ENCODE measurements around the gene TPD52L1. TPM values are rescaled to one million over a fixed set of nuclear protein-coding genes. Genes with fewer than 3 reads are reported as not detected.

Gene TPD52L1
- total and polyA plus RNA-seq, 2 experiments from 2014 or later = 22.8 to 24.0 TPM

GRCh38 chr6:125300992-125301434 lies 147.4 kb downstream of the TPD52L1 start:
- peak; percentile 7 for DNase-seq (ENCODE audit: low spot score)
- Histone ChIP-seq H3K27ac (ENCODE audit: low read depth) (peak overlapping the region; percentile 55; the same call in 1 of the 2 replicates), H4K20me1 (replicated peaks; ENCODE audit: insufficient read depth) (no peaks in the 10 kb centered on the region; the same call in 1 of the 2 replicates), H3K4me2 (peak overlapping the region; percentile 92), H3K27me3 (ENCODE audit: insufficient read depth) (no peaks in the 10 kb centered on the region), H3K36me3 (ENCODE audit: insufficient read depth) (peaks cover 32% of the 10 kb centered on the region), H3K9me2 (ENCODE audit: insufficient read depth) (peaks cover 14% of the 10 kb centered on the region), H3K4me3 (peak overlapping the region; percentile 78), H3K4me1 (ENCODE audit: insufficient read depth) (peaks cover 16% of the 10 kb centered on the region; the same call in 1 of the 2 replicates), H3K79me2 (replicated peaks; ENCODE audit: insufficient read depth) (peaks cover 16% of the 10 kb centered on the region), H3F3A (replicated peaks; ENCODE audit: low read depth) (no peaks in the 10 kb centered on the region), H2AFZ (peak overlapping the region; percentile 97)
- Mint-ChIP-seq H3K36me3 (ENCODE audit: low read depth) (peaks cover 39% of the 10 kb centered on the region), H3K9me3 (peaks cover 6% of the 10 kb centered on the region; the same call in 2 of the 3 replicates), H3K27ac (peak overlapping the region; percentile 94), H3K4me1 (peaks cover 11% of the 10 kb centered on the region), H3K4me3 (peak overlapping the region; percentile 94), H3K27me3 (ENCODE audit: insufficient read depth, low read depth, poor library complexity) (peaks cover 5% of the 10 kb centered on the region)
- TF ChIP-seq POLR2AphosphoS5 (IDR thresholded peaks at IDR 0.05; ENCODE audit: low read depth) (no peak), REST (IDR thresholded peaks at IDR 0.05; ENCODE audit: unreplicated experiment) (no peak), EZH2 (IDR thresholded peaks at IDR 0.05; ENCODE audit: low read depth, unreplicated experiment) (no peak), CREB1 (CRISPR knock-in tag; IDR thresholded peaks at IDR 0.05; ENCODE audit: low read depth) (no peak), JUNB (IDR thresholded peaks at IDR 0.05; ENCODE audit: unreplicated experiment) (no peak), ZNF331 (CRISPR knock-in tag; IDR thresholded peaks at IDR 0.05; ENCODE audit: low read depth) (no peak), ETS1 (IDR thresholded peaks at IDR 0.05) (no peak), NANOG (IDR thresholded peaks at IDR 0.05; ENCODE audit: borderline replicate concordance) (no peak), ZNF114 (CRISPR knock-in tag; IDR thresholded peaks at IDR 0.05) (no peak), STAT1 (IDR thresholded peaks at IDR 0.05; ENCODE audit: unreplicated experiment) (no peak), CTCF (conservative IDR thresholded peaks at IDR 0.05; ENCODE audit: low read depth in 2 of 2) (no peak), EZH2phosphoT487 (IDR thresholded peaks at IDR 0.05; ENCODE audit: unreplicated experiment) (no peak)
- TF ChIP-seq, protein P1, sequence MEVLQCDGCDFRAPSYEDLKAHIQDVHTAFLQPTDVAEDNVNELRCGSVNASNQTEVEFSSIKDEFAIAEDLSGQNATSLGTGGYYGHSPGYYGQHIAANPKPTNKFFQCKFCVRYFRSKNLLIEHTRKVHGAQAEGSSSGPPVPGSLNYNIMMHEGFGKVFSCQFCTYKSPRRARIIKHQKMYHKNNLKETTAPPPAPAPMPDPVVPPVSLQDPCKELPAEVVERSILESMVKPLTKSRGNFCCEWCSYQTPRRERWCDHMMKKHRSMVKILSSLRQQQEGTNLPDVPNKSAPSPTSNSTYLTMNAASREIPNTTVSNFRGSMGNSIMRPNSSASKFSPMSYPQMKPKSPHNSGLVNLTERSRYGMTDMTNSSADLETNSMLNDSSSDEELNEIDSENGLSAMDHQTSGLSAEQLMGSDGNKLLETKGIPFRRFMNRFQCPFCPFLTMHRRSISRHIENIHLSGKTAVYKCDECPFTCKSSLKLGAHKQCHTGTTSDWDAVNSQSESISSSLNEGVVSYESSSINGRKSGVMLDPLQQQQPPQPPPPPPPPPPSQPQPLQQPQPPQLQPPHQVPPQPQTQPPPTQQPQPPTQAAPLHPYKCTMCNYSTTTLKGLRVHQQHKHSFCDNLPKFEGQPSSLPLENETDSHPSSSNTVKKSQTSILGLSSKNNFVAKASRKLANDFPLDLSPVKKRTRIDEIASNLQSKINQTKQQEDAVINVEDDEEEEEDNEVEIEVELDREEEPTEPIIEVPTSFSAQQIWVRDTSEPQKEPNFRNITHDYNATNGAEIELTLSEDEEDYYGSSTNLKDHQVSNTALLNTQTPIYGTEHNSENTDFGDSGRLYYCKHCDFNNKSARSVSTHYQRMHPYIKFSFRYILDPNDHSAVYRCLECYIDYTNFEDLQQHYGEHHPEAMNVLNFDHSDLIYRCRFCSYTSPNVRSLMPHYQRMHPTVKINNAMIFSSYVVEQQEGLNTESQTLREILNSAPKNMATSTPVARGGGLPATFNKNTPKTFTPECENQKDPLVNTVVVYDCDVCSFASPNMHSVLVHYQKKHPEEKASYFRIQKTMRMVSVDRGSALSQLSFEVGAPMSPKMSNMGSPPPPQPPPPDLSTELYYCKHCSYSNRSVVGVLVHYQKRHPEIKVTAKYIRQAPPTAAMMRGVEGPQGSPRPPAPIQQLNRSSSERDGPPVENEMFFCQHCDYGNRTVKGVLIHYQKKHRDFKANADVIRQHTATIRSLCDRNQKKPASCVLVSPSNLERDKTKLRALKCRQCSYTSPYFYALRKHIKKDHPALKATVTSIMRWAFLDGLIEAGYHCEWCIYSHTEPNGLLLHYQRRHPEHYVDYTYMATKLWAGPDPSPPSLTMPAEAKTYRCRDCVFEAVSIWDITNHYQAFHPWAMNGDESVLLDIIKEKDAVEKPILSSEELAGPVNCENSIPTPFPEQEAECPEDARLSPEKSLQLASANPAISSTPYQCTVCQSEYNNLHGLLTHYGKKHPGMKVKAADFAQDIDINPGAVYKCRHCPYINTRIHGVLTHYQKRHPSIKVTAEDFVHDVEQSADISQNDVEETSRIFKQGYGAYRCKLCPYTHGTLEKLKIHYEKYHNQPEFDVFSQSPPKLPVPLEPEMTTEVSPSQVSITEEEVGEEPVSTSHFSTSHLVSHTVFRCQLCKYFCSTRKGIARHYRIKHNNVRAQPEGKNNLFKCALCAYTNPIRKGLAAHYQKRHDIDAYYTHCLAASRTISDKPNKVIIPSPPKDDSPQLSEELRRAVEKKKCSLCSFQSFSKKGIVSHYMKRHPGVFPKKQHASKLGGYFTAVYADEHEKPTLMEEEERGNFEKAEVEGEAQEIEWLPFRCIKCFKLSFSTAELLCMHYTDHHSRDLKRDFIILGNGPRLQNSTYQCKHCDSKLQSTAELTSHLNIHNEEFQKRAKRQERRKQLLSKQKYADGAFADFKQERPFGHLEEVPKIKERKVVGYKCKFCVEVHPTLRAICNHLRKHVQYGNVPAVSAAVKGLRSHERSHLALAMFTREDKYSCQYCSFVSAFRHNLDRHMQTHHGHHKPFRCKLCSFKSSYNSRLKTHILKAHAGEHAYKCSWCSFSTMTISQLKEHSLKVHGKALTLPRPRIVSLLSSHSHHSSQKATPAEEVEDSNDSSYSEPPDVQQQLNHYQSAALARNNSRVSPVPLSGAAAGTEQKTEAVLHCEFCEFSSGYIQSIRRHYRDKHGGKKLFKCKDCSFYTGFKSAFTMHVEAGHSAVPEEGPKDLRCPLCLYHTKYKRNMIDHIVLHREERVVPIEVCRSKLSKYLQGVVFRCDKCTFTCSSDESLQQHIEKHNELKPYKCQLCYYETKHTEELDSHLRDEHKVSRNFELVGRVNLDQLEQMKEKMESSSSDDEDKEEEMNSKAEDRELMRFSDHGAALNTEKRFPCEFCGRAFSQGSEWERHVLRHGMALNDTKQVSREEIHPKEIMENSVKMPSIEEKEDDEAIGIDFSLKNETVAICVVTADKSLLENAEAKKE (CRISPR knock-in tag; IDR thresholded peaks at IDR 0.05) = no peak
- ATAC-seq = no peak

All from GM23338 (cell line).